Umbilical cord (tissue), 2 donors: ENCODE results near the gene RNF220. TPM values are rescaled to one million over a fixed set of nuclear protein-coding genes. Genes with fewer than 3 reads are reported as not detected.
"Not testable (repeated sequence)": the region's sequence is repeated elsewhere in the genome, so short reads cannot be mapped to it uniquely, and the experiment has no call there.

Source experiments
- DNase-seq: peaks from one replicate; pipeline ENCODE4 v3.0.0-alpha.2; 2015; ENCODE audit warnings: low spot score
- total RNA-seq: library from RNA; depleted of rRNA; stranded (reverse); fragments of >200 nt; gene quantifications from one replicate; pipeline ENCODE4 v1.2.3, GENCODE V29; 2014; ENCODE audit warnings: low replicate concordance; ENCODE audit not compliant: insufficient read depth

RNF220 gene
- total RNA-seq, 1 donor from 2014 or later = 95.3 TPM

- DNase-seq = no peak
Measured at GRCh38 chr1:44676484-44677200, 271.6 kb downstream of the RNF220 start.

GRCh38 chr1:44677201-44677766 is 272.2 kb downstream of the RNF220 start:
- DNase-seq = no peak

GRCh38 chr1:44678120-44678519 is 273.1 kb downstream of the RNF220 start:
- DNase-seq = no peak

- DNase-seq = no peak
Measured at GRCh38 chr1:44678626-44679025, 273.6 kb downstream of the RNF220 start.

- DNase-seq = no peak
Measured at GRCh38 chr1:44679468-44679867, 274.4 kb downstream of the RNF220 start.

GRCh38 chr1:44681905-44682882 is 277.1 kb downstream of the RNF220 start:
- no peak for DNase-seq

GRCh38 chr1:44682883-44683265 is 277.8 kb downstream of the RNF220 start:
- no peak for DNase-seq

GRCh38 chr1:44684525-44684924 is 279.5 kb downstream of the RNF220 start:
- DNase-seq = no peak

GRCh38 chr1:44685218-44685617 is 280.2 kb downstream of the RNF220 start:
- DNase-seq = no peak

- no peak for DNase-seq
Measured at GRCh38 chr1:44685881-44686280, 280.8 kb downstream of the RNF220 start.

GRCh38 chr1:44688760-44689446 is 283.8 kb downstream of the RNF220 start:
- no peak for DNase-seq

- DNase-seq = no peak
Measured at GRCh38 chr1:44689447-44689765, 284.4 kb downstream of the RNF220 start.

GRCh38 chr1:44693159-44693558 is 288.1 kb downstream of the RNF220 start:
- DNase-seq = no peak

GRCh38 chr1:44693900-44694299 is 288.8 kb downstream of the RNF220 start:
- no peak for DNase-seq

GRCh38 chr1:44694863-44695478 is 289.9 kb downstream of the RNF220 start:
- no peak for DNase-seq

- no peak for DNase-seq
Measured at GRCh38 chr1:44695671-44696070, 290.6 kb downstream of the RNF220 start.

GRCh38 chr1:44696101-44696500 is 291.0 kb downstream of the RNF220 start:
- DNase-seq = no peak

GRCh38 chr1:44696789-44697345 is 291.8 kb downstream of the RNF220 start:
- DNase-seq = no peak

- no peak for DNase-seq
Measured at GRCh38 chr1:44698138-44698537, 293.1 kb downstream of the RNF220 start.

GRCh38 chr1:44699375-44699774 is 294.3 kb downstream of the RNF220 start:
- DNase-seq = not testable (repeated sequence)

- DNase-seq = no peak
Measured at GRCh38 chr1:44700573-44700972, 295.5 kb downstream of the RNF220 start.
